Endothelial cell of umbilical vein (primary cell): Measurements from ENCODE around the gene ACP4. TPM values are rescaled to one million over a fixed set of nuclear protein-coding genes. Genes with fewer than 3 reads are reported as not detected.
A peak's percentile ranks its signal among the peaks of the same experiment; 100 is the strongest.

Experiments
- BruUV-seq: library from RNA; stranded (reverse); fragments of 400-500 nt; replicated peaks from 2 replicates; lab custom pipeline; 2021; lab: Mats Ljungman, UMichigan
- CTCF ChIA-PET: fragments of 300-600, 350-600 bp; sonication (Branson Sonifier 250); formaldehyde crosslinking; loops from one replicate; lab custom pipeline; 2021; ENCODE audit warnings: antibody characterized with exemption, inconsistent platforms; lab: Charles Lee
- POLR2A ChIA-PET: fragments of 300-600, 350-600 bp; sonication (Branson Sonifier 250); formaldehyde crosslinking; loops from one replicate; lab custom pipeline; 2021; ENCODE audit warnings: antibody characterized with exemption, inconsistent platforms; lab: Charles Lee
- DNase-seq: peaks from one replicate; pipeline ENCODE4 v3.0.0-alpha.2; 2011; ENCODE audit warnings: low read depth, low spot score
- FAIRE-seq: peaks from 2 replicates; lab custom pipeline; 2011; peaks lifted over from hg19 to GRCh38; lab: Jason Lieb, UNC
- H2AFZ ChIP-seq: 2 replicates; pipeline ENCODE4 v1.6.0; 2012; ENCODE audit warnings: low read depth, low read length, control low read depth, inconsistent platforms
- H3K27ac ChIP-seq: 2 replicates; pipeline ENCODE4 v1.5.1; 2011; ENCODE audit warnings: low read depth, mild to moderate bottlenecking, control low read depth, low read length, moderate library complexity; ENCODE audit not compliant: insufficient read depth
- H3K27me3 ChIP-seq, 2 experiments: 2 replicates each; pipeline versions ENCODE4 v1.6.0 to v1.6.1; 2011; ENCODE audit warnings: low read length in 2 of 2, mixed read lengths in 1 of 2; ENCODE audit not compliant: control insufficient read depth in 2 of 2, insufficient read depth in 2 of 2
- H3K36me3 ChIP-seq, 2 experiments: 2 replicates in 1 of 2; 3 replicates in 1 of 2; pipeline ENCODE4 v1.5.1; 2011; ENCODE audit warnings: low read length in 2 of 2, mild to moderate bottlenecking in 1 of 2, moderate library complexity in 1 of 2; ENCODE audit not compliant: control insufficient read depth in 2 of 2, insufficient read depth in 2 of 2; ENCODE audit errors: extremely low read depth in 1 of 2
- H3K4me1 ChIP-seq: 3 replicates; pipeline ENCODE4 v1.5.1; 2011; ENCODE audit warnings: mild to moderate bottlenecking, low read length; ENCODE audit not compliant: control insufficient read depth, insufficient read depth; ENCODE audit errors: extremely low read depth
- H3K4me2 ChIP-seq: 2 replicates; pipeline ENCODE4 v1.6.1; 2011; ENCODE audit warnings: low read length, control low read depth, mixed read lengths; ENCODE audit not compliant: insufficient read depth
- H3K4me3 ChIP-seq, 3 experiments: fragments of 200-600 bp in 1 of 3; sonication (generic), shearing (Covaris generic) in 1 of 3; replicated peaks in 1 of 3; 2 replicates each; pipeline ENCODE4 v1.5.1; 2011 to 2016; ENCODE audit warnings: control low read depth in 3 of 3, low read length in 3 of 3, mild to moderate bottlenecking in 2 of 3, inconsistent platforms in 1 of 3, low read depth in 1 of 3, moderate library complexity in 1 of 3; ENCODE audit not compliant: insufficient read depth in 1 of 3
- H3K79me2 ChIP-seq: 2 replicates; pipeline ENCODE4 v1.6.0; 2012; ENCODE audit warnings: low read length, inconsistent platforms; ENCODE audit not compliant: control insufficient read depth, insufficient read depth
- H3K9ac ChIP-seq: replicated peaks from 2 replicates; pipeline ENCODE3; 2011; ENCODE audit warnings: low read length, control low read depth; ENCODE audit not compliant: insufficient read depth; ENCODE audit errors: extremely low read depth
- H3K9me1 ChIP-seq: replicated peaks from 3 replicates; pipeline ENCODE4 v1.6.0; 2011; ENCODE audit warnings: mild to moderate bottlenecking, low read length; ENCODE audit not compliant: control insufficient read depth, insufficient read depth; ENCODE audit errors: extremely low read depth
- H3K9me3 ChIP-seq: replicated peaks from 2 replicates; pipeline ENCODE4 v1.5.1; 2012; ENCODE audit warnings: low read length, inconsistent platforms; ENCODE audit not compliant: control insufficient read depth, insufficient read depth
- H4K20me1 ChIP-seq: replicated peaks from 2 replicates; pipeline ENCODE3; 2011; ENCODE audit warnings: mild to moderate bottlenecking, low read length; ENCODE audit not compliant: control insufficient read depth, insufficient read depth; ENCODE audit errors: extremely low read depth
- EZH2 ChIP-seq: IDR thresholded peaks from 2 replicates; pipeline ENCODE4 v1.6.1; 2012; ENCODE audit warnings: borderline replicate concordance, low read depth, mild to moderate bottlenecking, moderate library complexity, low read length, inconsistent platforms; ENCODE audit not compliant: severe bottlenecking
- FOS ChIP-seq: IDR thresholded peaks from 2 replicates; pipeline ENCODE4 v1.6.1; 2011; ENCODE audit warnings: mild to moderate bottlenecking, low read length, moderate library complexity, borderline replicate concordance; ENCODE audit not compliant: insufficient read depth
- GATA2 ChIP-seq: IDR thresholded peaks from 2 replicates; pipeline ENCODE4 v1.7.0; 2011; ENCODE audit warnings: low read depth, mild to moderate bottlenecking, moderate library complexity, mixed read lengths, low read length; ENCODE audit not compliant: insufficient read length, insufficient read depth
- JUN ChIP-seq: IDR thresholded peaks from 2 replicates; pipeline ENCODE4 v1.6.1; 2011; ENCODE audit warnings: borderline replicate concordance, low read depth; ENCODE audit not compliant: insufficient read length, insufficient read depth
- MYC ChIP-seq: IDR thresholded peaks from one replicate; pipeline ENCODE4 v1.6.1; 2011; ENCODE audit warnings: mild to moderate bottlenecking, low read depth, low read length
- POLR2A ChIP-seq: IDR thresholded peaks from 2 replicates; pipeline ENCODE4 v1.6.1; 2012; ENCODE audit warnings: low read depth, mild to moderate bottlenecking, control low read depth, low read length
- dilution Hi-C: fragments of 300-500 bp; cut with MboI; formaldehyde crosslinking; loops from one replicate; pipeline ENCODE4 v1.15.0; 2019; ENCODE audit warnings: low sequenced_read_pairs; ENCODE audit not compliant: extremely low pct_ligation_motif_present
- intact Hi-C: fragments of 100-400 bp; cut with micrococcal nuclease; formaldehyde crosslinking; loops from one replicate; pipeline ENCODE4 v1.10.0; 2022
- polyA plus RNA-seq, 4 experiments: library from polyadenylated mRNA; depleted of rRNA in 3 of 4; stranded (reverse) in 3 of 4; unstranded in 1 of 4; fragments of >200 nt; gene quantifications; 2 replicates each; pipeline versions ENCODE4 v1.2.1 to v1.2.3, GENCODE V29; 2011 to 2012; ENCODE audit warnings: missing spikeins in 1 of 4
- total RNA-seq: library from RNA; stranded (reverse); gene quantifications from 2 replicates; pipeline ENCODE4 v1.2.3, GENCODE V29; 2021
- TF ChIP-seq, protein P1 (sequence below), 2 donors: IDR thresholded peaks; 1 replicate in 1 of 2; 2 replicates in 1 of 2; pipeline ENCODE4 v1.5.1; 2011; ENCODE audit warnings: low read length in 2 of 2, mild to moderate bottlenecking in 2 of 2, moderate library complexity in 2 of 2, control low read depth in 1 of 2, inconsistent platforms in 1 of 2, low read depth in 1 of 2; ENCODE audit not compliant: insufficient read depth in 1 of 2; ENCODE audit errors: extremely low read depth in 1 of 2

The ACP4 gene
- total and polyA plus RNA-seq, 2 donors (not counting 3 experiments of a cell fraction or from before 2014, with no cell fraction given): not detected

DNA sequence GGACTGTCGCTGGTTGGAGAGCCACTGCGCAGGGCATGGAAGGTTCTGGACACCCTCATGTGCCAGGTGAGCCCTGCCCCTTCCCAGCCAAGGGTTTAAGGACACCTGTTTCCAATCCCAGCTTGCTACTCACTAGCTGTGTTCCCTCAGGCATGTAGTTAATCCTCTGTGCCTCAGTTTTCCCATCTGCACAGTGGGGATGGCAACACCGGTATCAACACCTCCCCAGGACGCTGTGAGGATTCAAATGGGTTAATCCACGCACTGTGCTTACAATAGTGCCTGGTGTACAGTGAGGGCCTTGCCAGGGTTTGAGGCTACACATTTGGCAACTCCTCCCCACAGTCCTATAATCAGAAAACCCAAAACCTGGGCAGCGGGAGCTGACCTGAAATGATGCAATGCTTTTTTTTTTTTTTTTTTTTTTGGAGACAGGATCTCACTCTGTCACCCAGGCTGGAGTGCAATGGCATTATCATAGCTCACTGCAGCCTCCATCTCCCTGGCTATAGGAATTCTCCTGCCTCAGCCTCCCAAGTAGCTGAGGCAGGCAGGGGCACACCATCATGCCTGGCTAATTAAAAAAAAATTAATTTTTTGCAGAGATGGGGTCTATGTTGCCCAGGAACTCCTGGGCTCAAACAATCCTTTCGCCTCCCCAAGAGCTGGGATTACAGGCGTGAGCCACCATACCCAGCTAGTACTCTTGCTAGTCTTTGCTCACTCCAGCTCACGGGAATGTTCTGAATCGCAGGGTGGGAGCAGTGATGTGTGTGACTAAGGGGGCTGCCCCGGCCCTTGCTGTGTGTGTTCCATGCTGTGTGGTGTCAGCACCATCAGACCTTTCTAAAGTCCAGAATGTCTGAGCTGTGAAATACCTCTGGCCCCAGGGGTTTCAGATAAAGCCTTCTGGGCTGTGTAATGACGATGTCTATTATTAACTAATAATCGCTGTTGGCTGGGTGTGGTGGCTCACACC is 2.3 kb downstream of the ACP4 start:
- no TSS peak for BruUV-seq
- no peaks in the 10 kb centered on the region for H3K27me3 ChIP-seq
- H2AFZ ChIP-seq: no peak overlapping the region
- no peaks in the 10 kb centered on the region for H4K20me1 ChIP-seq
- intact Hi-C loops (no loop called here), dilution Hi-C loops (no loop called here)
- TF ChIP-seq GATA2: no peak
- ChIA-PET CTCF (interaction anchor here (1.0 kb wide), 1 partner anchor 123 kb away, joined by 3 read pairs; no protein-coding TSS in a partner anchor), POLR2A (interaction anchor here (1.1 to 1.2 kb wide), 2 partner anchors 12 to 90 kb away, joined by 3 to 5 read pairs; no protein-coding TSS in a partner anchor)
- peaks cover 0 to 5% of the 10 kb centered on the region in 2 experiments for H3K36me3 ChIP-seq
- FAIRE-seq: no peak
- H3K4me3 ChIP-seq: no peak overlapping the region
- H3K27ac ChIP-seq: no peak overlapping the region
- no peaks in the 10 kb centered on the region for H3K9me1 ChIP-seq
- no peak for DNase-seq
- no peaks in the 10 kb centered on the region for H3K79me2 ChIP-seq
- no peak overlapping the region for H3K9ac ChIP-seq
- H3K4me2 ChIP-seq: no peak overlapping the region
- no peaks in the 10 kb centered on the region for H3K9me3 ChIP-seq
- H3K4me1 ChIP-seq: no peaks in the 10 kb centered on the region

DNA sequence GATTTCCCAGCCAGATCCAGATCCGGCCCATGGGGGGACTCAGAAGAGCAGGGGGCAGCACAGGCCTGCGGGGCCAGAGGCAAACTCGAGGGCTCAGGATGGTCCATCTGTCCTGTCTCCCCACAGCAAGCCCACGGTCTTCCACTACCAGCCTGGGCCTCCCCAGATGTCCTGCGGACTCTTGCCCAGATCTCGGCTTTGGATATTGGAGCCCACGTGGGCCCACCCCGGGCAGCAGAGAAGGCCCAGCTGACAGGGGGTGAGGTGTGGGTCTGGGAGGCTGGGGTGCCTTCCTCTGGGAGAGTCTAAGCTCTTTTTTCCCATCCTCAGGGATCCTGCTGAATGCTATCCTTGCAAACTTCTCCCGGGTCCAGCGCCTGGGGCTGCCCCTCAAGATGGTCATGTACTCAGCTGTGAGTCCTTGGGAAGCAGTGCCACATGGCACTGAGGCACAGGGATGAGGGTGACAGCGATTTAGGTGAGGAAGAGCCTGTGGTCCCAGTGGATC is 3.4 kb downstream of the ACP4 start:
- intact Hi-C loops: no loop called here
- dilution Hi-C loops: no loop called here
- no peak for DNase-seq
- no peaks in the 10 kb centered on the region for H3K9me1 ChIP-seq
- H4K20me1 ChIP-seq: no peaks in the 10 kb centered on the region
- H3K27ac ChIP-seq: no peak overlapping the region
- FAIRE-seq: no peak
- H3K36me3 ChIP-seq: peaks cover 5 to 15% of the 10 kb centered on the region in 2 experiments
- H3K27me3 ChIP-seq: no peaks in the 10 kb centered on the region
- H3K4me3 ChIP-seq: no peak overlapping the region
- no peak overlapping the region for H3K9ac ChIP-seq
- H3K9me3 ChIP-seq: no peaks in the 10 kb centered on the region
- TF ChIP-seq JUN (no peak), POLR2A (no peak), GATA2 (no peak), EZH2 (no peak), MYC (no peak), FOS (no peak)
- TF ChIP-seq, protein P1, sequence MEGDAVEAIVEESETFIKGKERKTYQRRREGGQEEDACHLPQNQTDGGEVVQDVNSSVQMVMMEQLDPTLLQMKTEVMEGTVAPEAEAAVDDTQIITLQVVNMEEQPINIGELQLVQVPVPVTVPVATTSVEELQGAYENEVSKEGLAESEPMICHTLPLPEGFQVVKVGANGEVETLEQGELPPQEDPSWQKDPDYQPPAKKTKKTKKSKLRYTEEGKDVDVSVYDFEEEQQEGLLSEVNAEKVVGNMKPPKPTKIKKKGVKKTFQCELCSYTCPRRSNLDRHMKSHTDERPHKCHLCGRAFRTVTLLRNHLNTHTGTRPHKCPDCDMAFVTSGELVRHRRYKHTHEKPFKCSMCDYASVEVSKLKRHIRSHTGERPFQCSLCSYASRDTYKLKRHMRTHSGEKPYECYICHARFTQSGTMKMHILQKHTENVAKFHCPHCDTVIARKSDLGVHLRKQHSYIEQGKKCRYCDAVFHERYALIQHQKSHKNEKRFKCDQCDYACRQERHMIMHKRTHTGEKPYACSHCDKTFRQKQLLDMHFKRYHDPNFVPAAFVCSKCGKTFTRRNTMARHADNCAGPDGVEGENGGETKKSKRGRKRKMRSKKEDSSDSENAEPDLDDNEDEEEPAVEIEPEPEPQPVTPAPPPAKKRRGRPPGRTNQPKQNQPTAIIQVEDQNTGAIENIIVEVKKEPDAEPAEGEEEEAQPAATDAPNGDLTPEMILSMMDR (IDR thresholded peaks at IDR 0.05; ENCODE audit: extremely low read depth in 1 of 2, insufficient read depth in 1 of 2, low read depth in 1 of 2, low read length in 2 of 2): no peak
- no peak overlapping the region for H2AFZ ChIP-seq
- no peak overlapping the region for H3K4me2 ChIP-seq
- H3K79me2 ChIP-seq: peaks cover 4% of the 10 kb centered on the region
- ChIA-PET CTCF (interaction anchor here (1.0 kb wide), 2 partner anchors 124 to 129 kb away, joined by 3 read pairs; no protein-coding TSS in a partner anchor), POLR2A (interaction anchor here (1.1 kb wide), 1 partner anchor 11 kb away, joined by 5 read pairs; no protein-coding TSS in a partner anchor)
- TSS peak; percentile 6 for BruUV-seq
- H3K4me1 ChIP-seq: no peaks in the 10 kb centered on the region
